Gastroesophageal sphincter (tissue), 4 donors: ENCODE data around the gene SNX18. TPM values are rescaled to one million over a fixed set of nuclear protein-coding genes. Genes with fewer than 3 reads are reported as not detected.

Experiments
- ATAC-seq: fragments of 150-250 bp; one replicate; pipeline ENCODE4 v1.9.1; 2016; ENCODE audit warnings: mild to moderate bottlenecking, moderate library complexity
- H3K27ac ChIP-seq, 4 donors: fragments of 200-600 bp; sonication (generic) in 3 of 4; 1 replicate in 3 of 4; 2 replicates in 1 of 4; pipeline ENCODE4 v1.5.1; 2016 to 2019
- H3K27me3 ChIP-seq: fragments of 200-600 bp; sonication (generic); one replicate; pipeline ENCODE4 v1.5.1; 2019
- H3K36me3 ChIP-seq, 2 donors: fragments of 200-600 bp; sonication (generic); one replicate each; pipeline ENCODE4 v1.5.1; 2019; ENCODE audit warnings: control low read depth in 1 of 2
- H3K4me1 ChIP-seq, 3 donors: fragments of 200-600 bp; sonication (generic); 1 replicate in 2 of 3; 2 replicates in 1 of 3; pipeline ENCODE4 v1.5.1; 2016 to 2019; ENCODE audit warnings: control low read depth in 2 of 3
- H3K4me3 ChIP-seq, 2 donors: fragments of 200-600 bp; sonication (generic); one replicate each; pipeline ENCODE4 v1.5.1; 2019; ENCODE audit warnings: mild to moderate bottlenecking in 1 of 2, moderate library complexity in 1 of 2
- H3K9me3 ChIP-seq, 3 donors: fragments of 200-600 bp; sonication (generic); one replicate each; pipeline ENCODE4 v1.5.1; 2017 to 2019; ENCODE audit warnings: control low read depth in 2 of 3
- EP300 ChIP-seq: sonication (generic); formaldehyde crosslinking; IDR thresholded peaks from one replicate; pipeline ENCODE4 v1.6.1; 2017; ENCODE audit warnings: antibody characterized with exemption, mild to moderate bottlenecking
- POLR2A ChIP-seq, 2 donors: fragments of 450-650 bp; IDR thresholded peaks; one replicate each; pipeline ENCODE4 v1.6.1; 2017; ENCODE audit warnings: antibody characterized with exemption in 2 of 2, mild to moderate bottlenecking in 2 of 2, moderate library complexity in 1 of 2
- POLR2AphosphoS5 ChIP-seq: sonication (generic); formaldehyde crosslinking; IDR thresholded peaks from one replicate; pipeline ENCODE4 v1.6.1; 2017; ENCODE audit warnings: antibody characterized with exemption
- WGBS, 2 donors: methylation state at CpG; one replicate each; pipeline ENCODE4 v1.1.5; 2018; ENCODE audit warnings: low coverage in 1 of 2; 5-methylcytosine and 5-hydroxymethylcytosine counted together
- total RNA-seq, 4 donors: library from RNA; depleted of rRNA; stranded (reverse); fragments of >200 nt; gene quantifications; one replicate each; pipeline ENCODE4 v1.1.0, GENCODE V29; 2016
- TF ChIP-seq, protein P1 (sequence below), 4 experiments: fragments of 200-600 bp in 2 of 4; fragments of 450-650 bp in 2 of 4; sonication (generic) in 1 of 4; IDR thresholded peaks; one replicate each; pipeline ENCODE4 v1.5.1; 2017 to 2019; ENCODE audit warnings: antibody characterized with exemption in 4 of 4, mild to moderate bottlenecking in 2 of 4, moderate library complexity in 2 of 4

SNX18 gene, protein sequence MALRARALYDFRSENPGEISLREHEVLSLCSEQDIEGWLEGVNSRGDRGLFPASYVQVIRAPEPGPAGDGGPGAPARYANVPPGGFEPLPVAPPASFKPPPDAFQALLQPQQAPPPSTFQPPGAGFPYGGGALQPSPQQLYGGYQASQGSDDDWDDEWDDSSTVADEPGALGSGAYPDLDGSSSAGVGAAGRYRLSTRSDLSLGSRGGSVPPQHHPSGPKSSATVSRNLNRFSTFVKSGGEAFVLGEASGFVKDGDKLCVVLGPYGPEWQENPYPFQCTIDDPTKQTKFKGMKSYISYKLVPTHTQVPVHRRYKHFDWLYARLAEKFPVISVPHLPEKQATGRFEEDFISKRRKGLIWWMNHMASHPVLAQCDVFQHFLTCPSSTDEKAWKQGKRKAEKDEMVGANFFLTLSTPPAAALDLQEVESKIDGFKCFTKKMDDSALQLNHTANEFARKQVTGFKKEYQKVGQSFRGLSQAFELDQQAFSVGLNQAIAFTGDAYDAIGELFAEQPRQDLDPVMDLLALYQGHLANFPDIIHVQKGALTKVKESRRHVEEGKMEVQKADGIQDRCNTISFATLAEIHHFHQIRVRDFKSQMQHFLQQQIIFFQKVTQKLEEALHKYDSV
- 10 to 100 TPM; 34.9 to 65.7 (median 49.2) TPM for total RNA-seq

DNA sequence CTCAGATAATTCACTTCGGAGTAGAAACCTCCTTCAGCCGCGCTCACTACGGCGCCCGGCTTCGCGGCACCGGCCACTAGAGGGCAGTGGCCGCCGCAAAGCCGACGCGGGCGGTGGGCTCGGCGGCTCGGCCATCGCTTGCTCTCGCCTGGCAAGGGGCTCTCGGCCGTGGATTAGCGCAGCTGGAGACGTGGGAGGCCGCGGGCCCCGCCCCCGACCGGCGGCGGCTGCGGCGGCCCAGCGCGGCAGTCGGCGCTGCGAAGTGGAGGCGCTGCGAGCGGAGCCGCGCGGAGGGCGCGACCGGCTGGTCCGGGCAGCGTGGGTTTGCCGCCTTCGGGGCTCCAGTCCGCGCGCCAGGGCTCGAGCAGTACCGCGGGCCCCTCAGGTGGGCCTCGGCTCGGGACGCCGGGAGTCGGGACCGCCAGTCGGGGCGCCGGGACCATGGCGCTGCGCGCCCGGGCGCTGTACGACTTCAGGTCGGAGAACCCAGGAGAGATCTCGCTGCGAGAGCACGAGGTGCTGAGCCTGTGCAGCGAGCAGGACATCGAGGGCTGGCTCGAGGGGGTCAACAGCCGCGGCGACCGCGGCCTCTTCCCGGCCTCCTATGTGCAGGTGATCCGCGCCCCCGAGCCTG is at the start of gene SNX18:
Gene SNX18, plus strand, starts transcription at position 248 of the 634 bp plus-strand sequence. Its CDS starts 194 bp downstream, at position 442.
- peaks cover 0 to 3% of the 10 kb centered on the region in 2 donors for H3K36me3 ChIP-seq
- H3K4me1 ChIP-seq: peaks cover 0 to 51% (median 15%) of the 10 kb centered on the region in 3 donors
- peak within 1 kb of the TSS; percentile 76 to 98 (median 97) for H3K27ac ChIP-seq
- no peaks in the 10 kb centered on the region for H3K27me3 ChIP-seq
- TF ChIP-seq POLR2A (IDR thresholded peaks at IDR 0.05): peak; percentile 55 to 85
- peak; percentile 58 for TF ChIP-seq POLR2AphosphoS5
- TF ChIP-seq, protein P1, sequence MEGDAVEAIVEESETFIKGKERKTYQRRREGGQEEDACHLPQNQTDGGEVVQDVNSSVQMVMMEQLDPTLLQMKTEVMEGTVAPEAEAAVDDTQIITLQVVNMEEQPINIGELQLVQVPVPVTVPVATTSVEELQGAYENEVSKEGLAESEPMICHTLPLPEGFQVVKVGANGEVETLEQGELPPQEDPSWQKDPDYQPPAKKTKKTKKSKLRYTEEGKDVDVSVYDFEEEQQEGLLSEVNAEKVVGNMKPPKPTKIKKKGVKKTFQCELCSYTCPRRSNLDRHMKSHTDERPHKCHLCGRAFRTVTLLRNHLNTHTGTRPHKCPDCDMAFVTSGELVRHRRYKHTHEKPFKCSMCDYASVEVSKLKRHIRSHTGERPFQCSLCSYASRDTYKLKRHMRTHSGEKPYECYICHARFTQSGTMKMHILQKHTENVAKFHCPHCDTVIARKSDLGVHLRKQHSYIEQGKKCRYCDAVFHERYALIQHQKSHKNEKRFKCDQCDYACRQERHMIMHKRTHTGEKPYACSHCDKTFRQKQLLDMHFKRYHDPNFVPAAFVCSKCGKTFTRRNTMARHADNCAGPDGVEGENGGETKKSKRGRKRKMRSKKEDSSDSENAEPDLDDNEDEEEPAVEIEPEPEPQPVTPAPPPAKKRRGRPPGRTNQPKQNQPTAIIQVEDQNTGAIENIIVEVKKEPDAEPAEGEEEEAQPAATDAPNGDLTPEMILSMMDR (IDR thresholded peaks at IDR 0.05): peak; percentile 96 to 99 (median 98)
- TF ChIP-seq EP300: no peak
- no CpG with 5 or more reads among the region's 88 CpGs for WGBS, 2 donors
- ATAC-seq: peak; percentile 96
- peak within 1 kb of the TSS; percentile 91 to 100 for H3K4me3 ChIP-seq
- no peaks in the 10 kb centered on the region for H3K9me3 ChIP-seq

DNA sequence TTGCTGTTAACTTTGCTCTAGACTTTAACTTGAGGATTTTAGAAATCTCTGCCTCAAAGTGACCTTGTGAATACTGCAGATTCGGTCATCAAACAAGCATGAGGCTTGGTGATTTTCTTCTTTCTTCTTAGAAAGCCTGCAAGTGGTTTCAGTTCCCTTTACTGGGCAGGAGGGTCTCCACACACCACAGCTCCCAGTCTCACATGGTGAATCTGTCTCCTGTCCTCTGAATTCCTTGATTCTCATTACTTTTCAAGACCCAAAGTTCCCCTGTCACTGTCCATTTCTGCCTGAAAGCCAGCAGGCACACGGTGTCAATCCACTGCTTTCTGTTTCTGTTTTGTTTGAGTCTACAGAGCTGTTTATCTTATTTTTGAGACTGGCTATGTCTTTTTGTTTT is 47.9 kb upstream of the SNX18 start:
- Histone ChIP-seq H3K4me3 (peak overlapping the region in 1 of 2 donors; percentile 13), H3K36me3 (no peaks in the 10 kb centered on the region), H3K27ac (peak overlapping the region in 1 of 4 donors; percentile 21), H3K9me3 (no peaks in the 10 kb centered on the region), H3K27me3 (no peaks in the 10 kb centered on the region), H3K4me1 (peaks cover 0 to 13% (median 4%) of the 10 kb centered on the region in 3 donors)
- TF ChIP-seq, protein P1 (IDR thresholded peaks at IDR 0.05): no peak
- TF ChIP-seq POLR2AphosphoS5 (no peak), POLR2A (IDR thresholded peaks at IDR 0.05) (no peak), EP300 (no peak)
- ATAC-seq: no peak
- 15 to 69% methylated on average over 2 of the region's 2 CpGs for WGBS, 2 donors

DNA sequence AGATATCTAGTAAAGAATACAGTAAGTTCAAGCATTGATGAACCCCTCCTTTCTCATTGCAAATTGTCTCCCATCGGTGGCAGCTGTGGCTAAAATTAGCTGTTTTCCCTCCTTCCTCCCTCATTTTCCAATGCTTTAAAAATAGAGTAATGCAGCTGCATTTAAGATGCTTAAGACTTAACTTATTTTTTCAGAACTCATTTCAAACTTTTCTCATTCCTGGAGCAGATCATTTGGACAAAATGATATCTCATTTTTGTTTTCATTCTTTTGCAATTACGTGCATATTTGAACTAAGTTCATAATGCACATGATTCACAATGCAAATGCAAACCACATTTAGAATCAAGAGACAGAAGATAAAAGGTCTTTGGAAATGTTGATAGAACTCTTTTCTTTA is 47.4 kb upstream of the SNX18 start:
- 19 to 45% methylated on average over 2 of the region's 2 CpGs for WGBS, 2 donors
- H3K4me3 ChIP-seq: peak overlapping the region in 1 of 2 donors; percentile 13
- no peaks in the 10 kb centered on the region for H3K36me3 ChIP-seq
- TF ChIP-seq, protein P1 (IDR thresholded peaks at IDR 0.05): no peak
- TF ChIP-seq POLR2A (IDR thresholded peaks at IDR 0.05) (no peak), EP300 (no peak), POLR2AphosphoS5 (no peak)
- ATAC-seq: no peak
- no peaks in the 10 kb centered on the region for H3K9me3 ChIP-seq
- peak overlapping the region in 1 of 4 donors; percentile 21 for H3K27ac ChIP-seq
- no peaks in the 10 kb centered on the region for H3K27me3 ChIP-seq
- peaks cover 0 to 13% (median 4%) of the 10 kb centered on the region in 3 donors for H3K4me1 ChIP-seq

DNA sequence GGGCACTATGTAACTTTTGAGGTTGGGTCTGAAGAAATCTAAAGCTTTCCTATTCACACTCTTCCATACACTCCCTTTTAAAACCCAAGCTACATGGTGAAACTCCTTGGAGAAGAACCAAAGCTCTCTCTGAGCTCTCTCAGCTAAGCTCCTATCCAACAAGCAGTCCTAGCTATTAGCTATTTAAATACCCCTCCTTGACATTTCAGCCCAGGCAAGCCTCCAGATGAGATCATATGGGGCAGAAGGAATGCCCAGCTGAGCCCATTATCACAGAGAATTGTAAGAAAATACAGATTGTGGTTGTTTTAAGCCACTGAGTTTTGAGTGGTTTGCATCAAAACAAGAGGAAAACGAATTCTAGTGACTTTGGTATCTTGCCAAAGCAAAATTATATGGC is 46.9 kb upstream of the SNX18 start:
- Histone ChIP-seq H3K4me1 (peaks cover 0 to 13% (median 4%) of the 10 kb centered on the region in 3 donors), H3K4me3 (no peak overlapping the region), H3K36me3 (no peaks in the 10 kb centered on the region), H3K27ac (no peak overlapping the region), H3K9me3 (no peaks in the 10 kb centered on the region), H3K27me3 (no peaks in the 10 kb centered on the region)
- WGBS, 2 donors: 35 to 50% methylated on average over 1 of the region's 1 CpG
- TF ChIP-seq, protein P1 (IDR thresholded peaks at IDR 0.05): no peak
- TF ChIP-seq EP300 (no peak), POLR2A (IDR thresholded peaks at IDR 0.05) (no peak), POLR2AphosphoS5 (no peak)
- ATAC-seq: no peak
